ENCODE results near the gene OLFML3.

Gene OLFML3

DNA sequence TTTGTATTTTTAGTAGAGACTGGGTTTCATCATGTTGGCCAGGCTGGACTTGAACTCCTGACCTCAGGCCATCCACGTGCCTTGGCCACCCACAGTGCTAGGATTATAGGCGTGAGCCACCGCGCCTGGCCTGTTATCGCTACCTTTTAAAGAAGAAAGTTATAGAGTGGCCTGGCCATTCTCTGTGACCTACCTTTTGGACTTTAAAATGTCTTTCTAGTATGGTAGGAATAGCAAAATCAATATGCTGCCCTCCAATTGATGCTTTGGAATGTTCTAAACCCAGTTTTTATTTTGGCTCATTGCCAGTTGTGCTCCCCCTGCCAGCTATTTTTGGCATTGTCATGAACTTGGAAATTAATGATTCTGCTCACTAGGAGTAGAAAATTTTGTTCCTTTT lies 30.3 kb upstream of the OLFML3 start (continued):
- 0 out of 2 replicates have a peak, but pooled peaks have one; percentile 32 for TF ChIP-seq KLF10 (tag by site-specific recombination; IDR thresholded peaks at IDR 0.05)
- TF ChIP-seq, protein P1, sequence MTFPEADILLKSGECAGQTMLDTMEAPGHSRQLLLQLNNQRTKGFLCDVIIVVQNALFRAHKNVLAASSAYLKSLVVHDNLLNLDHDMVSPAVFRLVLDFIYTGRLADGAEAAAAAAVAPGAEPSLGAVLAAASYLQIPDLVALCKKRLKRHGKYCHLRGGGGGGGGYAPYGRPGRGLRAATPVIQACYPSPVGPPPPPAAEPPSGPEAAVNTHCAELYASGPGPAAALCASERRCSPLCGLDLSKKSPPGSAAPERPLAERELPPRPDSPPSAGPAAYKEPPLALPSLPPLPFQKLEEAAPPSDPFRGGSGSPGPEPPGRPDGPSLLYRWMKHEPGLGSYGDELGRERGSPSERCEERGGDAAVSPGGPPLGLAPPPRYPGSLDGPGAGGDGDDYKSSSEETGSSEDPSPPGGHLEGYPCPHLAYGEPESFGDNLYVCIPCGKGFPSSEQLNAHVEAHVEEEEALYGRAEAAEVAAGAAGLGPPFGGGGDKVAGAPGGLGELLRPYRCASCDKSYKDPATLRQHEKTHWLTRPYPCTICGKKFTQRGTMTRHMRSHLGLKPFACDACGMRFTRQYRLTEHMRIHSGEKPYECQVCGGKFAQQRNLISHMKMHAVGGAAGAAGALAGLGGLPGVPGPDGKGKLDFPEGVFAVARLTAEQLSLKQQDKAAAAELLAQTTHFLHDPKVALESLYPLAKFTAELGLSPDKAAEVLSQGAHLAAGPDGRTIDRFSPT (tag by site-specific recombination; IDR thresholded peaks at IDR 0.05) = no peak
- TF ChIP-seq ZNF121 (tag by site-specific recombination; IDR thresholded peaks at IDR 0.05) = no peak
- no peak for TF ChIP-seq ZNF654 (tag by site-specific recombination; IDR thresholded peaks at IDR 0.05; ENCODE audit: low read depth)
- TF ChIP-seq TRIM28 (IDR thresholded peaks at IDR 0.05; ENCODE audit: borderline replicate concordance, low read length) = no peak
- TF ChIP-seq INSM2 (tag by site-specific recombination; IDR thresholded peaks at IDR 0.05) = no peak
- TF ChIP-seq ZNF677 (tag by site-specific recombination; IDR thresholded peaks at IDR 0.05) = no peak
- no peak for TF ChIP-seq SCRT2 (tag by site-specific recombination; IDR thresholded peaks at IDR 0.05)
- TF ChIP-seq PATZ1 (tag by site-specific recombination; IDR thresholded peaks at IDR 0.05) = no peak
- TF ChIP-seq ZNF549 (tag by site-specific recombination; IDR thresholded peaks at IDR 0.05) = 0 out of 2 replicates have a peak, but pooled peaks have one; percentile 19
- TF ChIP-seq KLF17 (tag by site-specific recombination; IDR thresholded peaks at IDR 0.05) = no peak
- no peak for TF ChIP-seq ZNF324 (tag by site-specific recombination; IDR thresholded peaks at IDR 0.05)
- TF ChIP-seq MEIS1 (CRISPR knock-in tag; IDR thresholded peaks at IDR 0.05; ENCODE audit: borderline replicate concordance) = no peak
- no peak for TF ChIP-seq ZNF704 (tag by site-specific recombination; IDR thresholded peaks at IDR 0.05)
- no peak for TF ChIP-seq RBAK (tag by site-specific recombination; IDR thresholded peaks at IDR 0.05)
- TF ChIP-seq, protein P2, sequence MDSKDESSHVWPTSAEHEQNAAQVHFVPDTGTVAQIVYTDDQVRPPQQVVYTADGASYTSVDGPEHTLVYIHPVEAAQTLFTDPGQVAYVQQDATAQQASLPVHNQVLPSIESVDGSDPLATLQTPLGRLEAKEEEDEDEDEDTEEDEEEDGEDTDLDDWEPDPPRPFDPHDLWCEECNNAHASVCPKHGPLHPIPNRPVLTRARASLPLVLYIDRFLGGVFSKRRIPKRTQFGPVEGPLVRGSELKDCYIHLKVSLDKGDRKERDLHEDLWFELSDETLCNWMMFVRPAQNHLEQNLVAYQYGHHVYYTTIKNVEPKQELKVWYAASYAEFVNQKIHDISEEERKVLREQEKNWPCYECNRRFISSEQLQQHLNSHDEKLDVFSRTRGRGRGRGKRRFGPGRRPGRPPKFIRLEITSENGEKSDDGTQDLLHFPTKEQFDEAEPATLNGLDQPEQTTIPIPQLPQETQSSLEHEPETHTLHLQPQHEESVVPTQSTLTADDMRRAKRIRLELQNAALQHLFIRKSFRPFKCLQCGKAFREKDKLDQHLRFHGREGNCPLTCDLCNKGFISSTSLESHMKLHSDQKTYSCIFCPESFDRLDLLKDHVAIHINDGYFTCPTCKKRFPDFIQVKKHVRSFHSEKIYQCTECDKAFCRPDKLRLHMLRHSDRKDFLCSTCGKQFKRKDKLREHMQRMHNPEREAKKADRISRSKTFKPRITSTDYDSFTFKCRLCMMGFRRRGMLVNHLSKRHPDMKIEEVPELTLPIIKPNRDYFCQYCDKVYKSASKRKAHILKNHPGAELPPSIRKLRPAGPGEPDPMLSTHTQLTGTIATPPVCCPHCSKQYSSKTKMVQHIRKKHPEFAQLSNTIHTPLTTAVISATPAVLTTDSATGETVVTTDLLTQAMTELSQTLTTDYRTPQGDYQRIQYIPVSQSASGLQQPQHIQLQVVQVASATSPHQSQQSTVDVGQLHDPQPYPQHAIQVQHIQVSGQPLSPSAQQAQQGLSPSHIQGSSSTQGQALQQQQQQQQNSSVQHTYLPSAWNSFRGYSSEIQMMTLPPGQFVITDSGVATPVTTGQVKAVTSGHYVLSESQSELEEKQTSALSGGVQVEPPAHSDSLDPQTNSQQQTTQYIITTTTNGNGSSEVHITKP (tag by site-specific recombination; IDR thresholded peaks at IDR 0.05) = peak; percentile 22; the same call in 1 of the 2 replicates
- TF ChIP-seq OVOL3 (tag by site-specific recombination; IDR thresholded peaks at IDR 0.05) = no peak
- no peak for TF ChIP-seq ZNF785 (tag by site-specific recombination; IDR thresholded peaks at IDR 0.05)

All from HEK293 (cell line).